ENCODE measurements around the gene MVD.
"Not testable (repeated sequence)": the region's sequence is repeated elsewhere in the genome, so short reads cannot be mapped to it uniquely, and the experiment has no call there.

MVD gene

GRCh38 chr16:88680554-88681083 is 17.7 kb upstream of the MVD start:
- DNase-seq, result no peak

GRCh38 chr16:88678224-88678979 is 15.5 kb upstream of the MVD start:
- no peak for DNase-seq

- DNase-seq, result no peak
Measured at GRCh38 chr16:88677721-88678120, 14.8 kb upstream of the MVD start.

GRCh38 chr16:88676502-88677242 is 13.8 kb upstream of the MVD start:
- DNase-seq, result no peak

- no peak for DNase-seq
Measured at GRCh38 chr16:88673716-88674379, 11.0 kb upstream of the MVD start.

- DNase-seq, result no peak
Measured at GRCh38 chr16:88672776-88673175, 9.9 kb upstream of the MVD start.

- no peak for DNase-seq
Measured at GRCh38 chr16:88671806-88672205, 8.9 kb upstream of the MVD start.

- no peak for DNase-seq
Measured at GRCh38 chr16:88669980-88670379, 7.1 kb upstream of the MVD start.

- not testable (repeated sequence) for DNase-seq
Measured at GRCh38 chr16:88669493-88669892, 6.6 kb upstream of the MVD start.

- no peak for DNase-seq
Measured at GRCh38 chr16:88667461-88667860, 4.6 kb upstream of the MVD start.

- no peak for DNase-seq
Measured at GRCh38 chr16:88665570-88665969, 2.7 kb upstream of the MVD start.

- no peak for DNase-seq
Measured at GRCh38 chr16:88665148-88665547, 2.3 kb upstream of the MVD start.

GRCh38 chr16:88662222-88662842 is 559 bp downstream of the MVD start:
- no peak for DNase-seq

- DNase-seq, result no peak
Measured at GRCh38 chr16:88661468-88661867, 1.4 kb downstream of the MVD start.

GRCh38 chr16:88659160-88659559 is 3.7 kb downstream of the MVD start:
- no peak for DNase-seq

- DNase-seq, result no peak
Measured at GRCh38 chr16:88658714-88659113, 4.2 kb downstream of the MVD start.

GRCh38 chr16:88657371-88657770 is 5.5 kb downstream of the MVD start:
- DNase-seq, result no peak

- DNase-seq, result no peak
Measured at GRCh38 chr16:88656291-88656980, 6.5 kb downstream of the MVD start.

GRCh38 chr16:88655733-88656281 is 7.1 kb downstream of the MVD start:
- DNase-seq, result no peak

GRCh38 chr16:88655053-88655732 is 7.7 kb downstream of the MVD start:
- DNase-seq, result no peak

- DNase-seq, result no peak
Measured at GRCh38 chr16:88654363-88655052, 8.4 kb downstream of the MVD start.

Data from CD4-positive, alpha-beta T cell treated with Interferon gamma for 1 hour (primary cell).